Bronchial epithelial cell (primary cell): ENCODE data around the gene DRC1. TPM values are rescaled to one million over a fixed set of nuclear protein-coding genes. Genes with fewer than 3 reads are reported as not detected.

ENCODE experiments used
- DNase-seq: peaks from one replicate; pipeline ENCODE4 v3.0.0-alpha.2; 2010; ENCODE audit warnings: low read depth
- FAIRE-seq: peaks from 2 replicates; lab custom pipeline; 2011; peaks lifted over from hg19 to GRCh38; lab: Jason Lieb, UNC
- H3K27me3 ChIP-seq: 2 replicates; pipeline ENCODE4 v1.5.1; 2011; ENCODE audit warnings: low read length; ENCODE audit not compliant: control insufficient read depth, insufficient read depth
- H3K36me3 ChIP-seq: 2 replicates; pipeline ENCODE4 v1.5.1; 2011; ENCODE audit warnings: low read length; ENCODE audit not compliant: control insufficient read depth, insufficient read depth
- H3K4me3 ChIP-seq: 2 replicates; pipeline ENCODE4 v1.5.1; 2011; ENCODE audit warnings: mild to moderate bottlenecking, low read depth, low read length, control low read depth
- CTCF ChIP-seq: IDR thresholded peaks from 2 replicates; pipeline ENCODE4 v1.5.1; 2011; ENCODE audit warnings: mild to moderate bottlenecking, moderate library complexity, low read length, control low read depth, inconsistent platforms; ENCODE audit not compliant: insufficient read depth, severe bottlenecking
- total RNA-seq: library from RNA; depleted of rRNA; stranded (reverse); fragments of >200 nt; gene quantifications from 2 replicates; pipeline ENCODE4 v1.2.1, GENCODE V29; 2014

DRC1 gene
- total RNA-seq, 1 donor from 2014 or later, result not detected

DNA sequence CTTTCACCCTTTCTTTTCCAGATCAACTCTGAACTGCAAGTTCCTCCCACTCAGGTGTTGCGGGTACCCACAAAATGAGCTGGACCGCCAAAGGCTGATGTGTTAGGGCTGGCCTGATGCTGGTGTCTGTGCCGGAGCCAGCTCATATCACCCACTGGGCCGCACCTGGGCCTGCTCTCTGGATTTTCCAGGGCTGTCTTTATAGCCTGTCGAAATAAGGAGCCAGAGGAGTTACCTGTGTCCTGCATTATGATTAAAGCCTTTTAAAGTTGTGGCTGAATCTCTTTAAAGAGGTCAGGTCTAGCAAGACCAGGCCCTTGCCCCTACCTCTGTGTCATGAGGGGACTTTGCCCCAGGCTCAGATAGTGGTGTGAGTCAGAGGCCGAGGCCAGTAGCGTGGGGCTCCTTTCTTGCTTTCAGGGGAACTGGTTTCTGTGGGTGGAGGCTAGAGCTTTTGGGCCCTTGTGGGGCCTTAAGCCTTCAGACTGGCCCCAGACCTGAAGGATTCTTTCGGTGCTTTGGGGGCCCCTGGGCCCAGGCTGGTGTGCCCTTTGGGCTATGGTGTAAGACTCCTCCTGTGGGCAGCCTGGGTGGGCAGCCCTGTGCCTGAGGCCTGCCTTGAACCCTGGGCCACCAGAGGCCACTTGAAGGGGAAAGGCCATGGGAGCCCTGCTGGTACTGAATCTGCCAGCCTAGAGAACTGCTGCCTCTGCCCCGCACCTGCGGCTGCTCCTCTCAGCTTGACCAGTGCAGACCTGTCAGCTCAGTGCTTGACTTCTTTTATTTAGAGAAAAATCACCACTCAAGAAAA, 54.9 kb downstream of the DRC1 start:
- H3K36me3 ChIP-seq, result no peaks in the 10 kb centered on the region
- H3K27me3 ChIP-seq, result peaks cover 3% of the 10 kb centered on the region
- no peak for FAIRE-seq
- no peak for TF ChIP-seq CTCF
- DNase-seq, result peak; percentile 26
- H3K4me3 ChIP-seq, result no peak overlapping the region

GRCh38 chr2:26457251-26457666, 55.5 kb downstream of the DRC1 start:
- FAIRE-seq, result no peak
- Histone ChIP-seq H3K27me3 (peaks cover 3% of the 10 kb centered on the region), H3K4me3 (no peak overlapping the region), H3K36me3 (no peaks in the 10 kb centered on the region)
- TF ChIP-seq CTCF, result no peak
- no peak for DNase-seq

DNA sequence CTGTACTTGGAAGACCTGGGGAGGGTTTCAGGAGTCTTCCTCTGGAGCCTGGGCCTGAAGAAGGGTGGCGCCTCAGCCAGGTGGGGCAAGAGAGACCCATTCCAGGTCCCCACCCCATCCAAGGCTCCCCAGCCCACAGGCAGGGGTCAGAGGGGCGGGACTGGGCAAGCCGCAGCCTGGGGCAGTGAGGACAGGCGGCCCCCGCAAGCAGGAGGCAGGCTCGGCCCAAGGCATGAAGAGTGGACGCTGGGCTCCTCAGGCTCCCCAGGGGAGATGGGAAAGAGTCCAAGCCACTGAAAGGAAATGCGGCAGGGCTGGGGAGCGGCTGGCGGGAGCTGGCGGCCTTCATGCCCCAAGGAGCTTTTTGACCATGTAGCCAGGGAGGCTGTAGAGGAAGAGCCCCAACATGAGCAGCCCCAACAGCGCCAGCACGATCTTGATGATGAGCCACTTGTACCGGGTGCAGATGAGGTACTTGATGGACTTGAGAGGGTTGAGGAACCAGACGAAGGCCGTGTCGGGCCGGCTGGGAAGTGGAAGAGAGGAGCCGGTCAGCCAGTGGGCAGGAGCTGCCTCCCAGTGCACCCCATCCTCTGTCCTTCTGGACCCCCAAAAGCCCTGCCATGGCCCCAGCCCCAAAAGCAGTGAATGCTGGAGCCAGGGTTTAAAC, 56.1 kb downstream of the DRC1 start:
- DNase-seq (no peak), FAIRE-seq (no peak)
- H3K36me3 ChIP-seq, result no peaks in the 10 kb centered on the region
- H3K27me3 ChIP-seq, result peaks cover 3% of the 10 kb centered on the region
- no peak overlapping the region for H3K4me3 ChIP-seq
- no peak for TF ChIP-seq CTCF

DNA sequence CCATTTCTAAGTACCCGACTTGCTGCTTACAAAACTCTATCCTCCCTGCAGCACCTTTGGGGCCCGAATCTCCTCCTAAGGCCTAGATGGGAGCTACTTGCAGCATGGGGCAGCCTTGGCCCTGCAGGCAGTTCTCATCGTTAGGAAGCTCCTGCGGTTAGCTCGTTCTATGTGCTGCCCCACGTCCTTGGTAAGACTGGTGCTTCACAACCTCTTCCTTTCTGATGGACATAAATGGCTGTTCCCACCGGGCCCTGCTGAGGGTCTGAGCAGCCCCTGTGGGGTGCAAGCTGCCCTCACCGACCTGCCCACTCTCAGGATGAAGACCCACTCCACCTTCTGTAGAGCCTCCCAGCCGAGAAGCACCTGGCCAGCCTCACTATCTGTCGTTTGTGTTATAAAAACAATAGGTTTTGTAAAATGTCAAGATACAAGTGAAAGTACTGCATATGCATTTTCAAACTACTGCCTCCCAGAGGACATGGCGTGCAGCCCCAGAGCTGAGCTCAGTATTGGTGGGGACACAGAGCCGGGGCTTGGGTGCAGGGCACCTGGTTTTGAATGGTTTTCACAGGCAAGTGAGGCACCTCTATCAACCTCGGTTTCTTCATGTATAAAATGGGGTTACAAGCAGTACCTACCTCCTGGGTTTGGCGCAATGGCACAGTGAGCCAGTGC, 56.8 kb downstream of the DRC1 start:
- Histone ChIP-seq H3K4me3 (no peak overlapping the region), H3K36me3 (no peaks in the 10 kb centered on the region), H3K27me3 (peaks cover 3% of the 10 kb centered on the region)
- FAIRE-seq (no peak), DNase-seq (no peak)
- no peak for TF ChIP-seq CTCF

DNA sequence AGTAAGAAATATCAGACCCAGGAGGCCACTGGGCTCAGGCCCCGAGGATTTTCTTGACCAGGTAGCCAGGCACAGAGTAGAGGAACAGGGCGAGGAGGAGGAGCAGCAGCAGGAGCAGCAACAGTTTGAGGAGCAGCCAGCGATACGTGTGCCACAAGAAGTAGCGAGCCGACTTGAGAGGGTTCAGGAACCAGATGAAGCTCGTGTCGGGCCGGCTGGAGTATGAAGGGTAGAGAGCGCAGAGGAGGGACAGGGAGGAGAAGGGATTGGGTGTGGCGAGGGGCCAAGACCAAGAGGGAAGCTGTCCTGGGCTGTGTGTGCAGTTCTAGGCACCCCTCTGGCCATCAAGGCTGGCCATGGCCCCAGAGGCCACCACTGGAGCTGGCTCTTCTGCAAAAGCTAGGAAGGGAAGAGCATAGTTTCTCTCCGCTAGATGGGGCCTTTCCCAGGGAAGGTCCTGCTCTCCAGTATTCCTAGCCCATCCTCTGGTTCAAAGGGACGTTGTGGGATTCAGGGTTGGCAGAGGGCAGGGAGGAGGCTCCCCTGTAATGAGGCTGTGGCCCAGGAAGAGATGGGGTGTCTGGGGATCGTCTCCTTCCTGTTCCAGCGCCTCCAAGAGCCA, 58.4 kb downstream of the DRC1 start:
- FAIRE-seq (no peak), DNase-seq (no peak)
- Histone ChIP-seq H3K36me3 (no peaks in the 10 kb centered on the region), H3K27me3 (peaks cover 3% of the 10 kb centered on the region), H3K4me3 (no peak overlapping the region)
- TF ChIP-seq CTCF, result no peak
